Mammary epithelial cell (primary cell): ENCODE data around the gene CHD9NB.

ENCODE experiments used
- EZH2 ChIP-seq: IDR thresholded peaks from 2 replicates; pipeline ENCODE4 v1.6.1; 2012; ENCODE audit warnings: low read length, inconsistent platforms, borderline replicate concordance
- TF ChIP-seq, protein P1 (sequence below), 2 donors: IDR thresholded peaks in 1 of 2; conservative IDR thresholded peaks in 1 of 2; 2 replicates each; pipeline ENCODE4 v1.5.1; 2011 to 2012; ENCODE audit warnings: inconsistent platforms in 2 of 2, low read length in 2 of 2, mild to moderate bottlenecking in 2 of 2, control low read depth in 1 of 2, low read depth in 1 of 2; ENCODE audit not compliant: insufficient read depth in 1 of 2; ENCODE audit errors: extremely low read depth in 1 of 2

DNA sequence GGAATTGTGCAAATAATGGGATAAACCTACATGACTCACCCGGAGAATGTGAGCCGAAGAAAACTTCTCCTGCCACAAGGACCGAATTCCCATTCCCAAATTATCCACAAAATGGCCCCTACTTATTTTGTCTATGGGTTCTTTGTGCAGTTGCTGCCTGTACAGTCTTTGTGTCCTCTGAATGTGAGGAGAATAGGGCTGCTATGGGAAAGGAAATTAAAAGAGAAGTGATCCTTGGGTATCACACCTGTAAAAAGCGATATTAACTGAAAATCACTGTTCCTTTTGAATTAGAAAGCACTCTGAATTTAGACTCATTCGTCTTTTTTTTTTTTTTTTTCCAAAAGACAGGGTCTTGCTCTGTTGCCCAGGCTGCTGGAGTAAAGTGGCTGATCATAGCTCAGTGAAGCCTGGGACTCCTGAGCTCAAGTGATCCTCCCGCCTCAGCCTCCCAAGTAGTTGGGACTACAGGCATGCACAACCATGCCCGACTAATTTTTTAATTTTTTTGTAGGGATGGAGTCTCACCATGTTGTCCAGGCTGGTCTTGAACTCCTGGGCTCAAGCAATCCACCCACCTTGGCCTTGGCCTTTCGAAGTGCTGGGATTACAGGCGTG is 47.5 kb upstream of the CHD9NB start:
- TF ChIP-seq, protein P1, sequence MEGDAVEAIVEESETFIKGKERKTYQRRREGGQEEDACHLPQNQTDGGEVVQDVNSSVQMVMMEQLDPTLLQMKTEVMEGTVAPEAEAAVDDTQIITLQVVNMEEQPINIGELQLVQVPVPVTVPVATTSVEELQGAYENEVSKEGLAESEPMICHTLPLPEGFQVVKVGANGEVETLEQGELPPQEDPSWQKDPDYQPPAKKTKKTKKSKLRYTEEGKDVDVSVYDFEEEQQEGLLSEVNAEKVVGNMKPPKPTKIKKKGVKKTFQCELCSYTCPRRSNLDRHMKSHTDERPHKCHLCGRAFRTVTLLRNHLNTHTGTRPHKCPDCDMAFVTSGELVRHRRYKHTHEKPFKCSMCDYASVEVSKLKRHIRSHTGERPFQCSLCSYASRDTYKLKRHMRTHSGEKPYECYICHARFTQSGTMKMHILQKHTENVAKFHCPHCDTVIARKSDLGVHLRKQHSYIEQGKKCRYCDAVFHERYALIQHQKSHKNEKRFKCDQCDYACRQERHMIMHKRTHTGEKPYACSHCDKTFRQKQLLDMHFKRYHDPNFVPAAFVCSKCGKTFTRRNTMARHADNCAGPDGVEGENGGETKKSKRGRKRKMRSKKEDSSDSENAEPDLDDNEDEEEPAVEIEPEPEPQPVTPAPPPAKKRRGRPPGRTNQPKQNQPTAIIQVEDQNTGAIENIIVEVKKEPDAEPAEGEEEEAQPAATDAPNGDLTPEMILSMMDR (conservative IDR thresholded peaks at IDR 0.05 in 1 of 2, IDR thresholded peaks at IDR 0.05 in 1 of 2; ENCODE audit: extremely low read depth in 1 of 2, insufficient read depth in 1 of 2, low read depth in 1 of 2, low read length in 2 of 2) = no peak
- TF ChIP-seq EZH2 = no peak
